Neuronal stem cell (in vitro differentiated cells): ENCODE results near the gene DUSP2.
A peak's percentile ranks its signal among the peaks of the same experiment; 100 is the strongest.

Experiments
- DNase-seq: peaks from one replicate; pipeline ENCODE4 v3.0.0-alpha.2; 2013; ENCODE audit warnings: low spot score
- H2AFZ ChIP-seq: one replicate; pipeline ENCODE4 v1.6.1; 2013; ENCODE audit warnings: mild to moderate bottlenecking, low read length, inconsistent platforms
- H2AK5ac ChIP-seq: 2 replicates; pipeline ENCODE4 v1.6.1; 2013; ENCODE audit warnings: low read depth, mild to moderate bottlenecking, inconsistent platforms, low read length, moderate library complexity, mixed read lengths
- H2BK120ac ChIP-seq: 2 replicates; pipeline ENCODE4 v1.6.1; 2013; ENCODE audit warnings: low read depth, mild to moderate bottlenecking, inconsistent platforms, low read length, moderate library complexity, mixed read lengths
- H2BK12ac ChIP-seq: one replicate; pipeline ENCODE4 v1.6.1; 2013; ENCODE audit warnings: low read length, inconsistent platforms
- H2BK15ac ChIP-seq: 2 replicates; pipeline ENCODE4 v1.6.1; 2013; ENCODE audit warnings: mild to moderate bottlenecking, low read length, inconsistent platforms, mixed read lengths
- H2BK5ac ChIP-seq: one replicate; pipeline ENCODE4 v1.6.1; 2013; ENCODE audit warnings: inconsistent platforms, mild to moderate bottlenecking, low read length, moderate library complexity
- H3K14ac ChIP-seq: one replicate; pipeline ENCODE4 v1.6.1; 2013; ENCODE audit warnings: low read length, inconsistent platforms
- H3K18ac ChIP-seq: 2 replicates; pipeline ENCODE4 v1.6.1; 2013; ENCODE audit warnings: low read length, inconsistent platforms
- H3K23ac ChIP-seq: 2 replicates; pipeline ENCODE4 v1.6.1; 2013; ENCODE audit warnings: low read depth, mild to moderate bottlenecking, mixed read lengths, low read length, inconsistent platforms; ENCODE audit not compliant: poor library complexity
- H3K27ac ChIP-seq: replicated peaks from 3 replicates; pipeline ENCODE4 v1.5.1; 2013; ENCODE audit warnings: low read length, inconsistent platforms
- H3K27me3 ChIP-seq, 3 experiments: 2 replicates each; pipeline ENCODE4 v1.6.1; 2013; ENCODE audit warnings: low read length in 3 of 3, mild to moderate bottlenecking in 2 of 3, inconsistent platforms in 1 of 3, low read depth in 1 of 3, mixed read lengths in 1 of 3, moderate library complexity in 1 of 3; ENCODE audit not compliant: control insufficient read depth in 3 of 3, insufficient read depth in 3 of 3
- H3K36me3 ChIP-seq, 2 donors: replicated peaks in 1 of 2; 2 replicates each; pipeline ENCODE4 v1.6.1; 2013; ENCODE audit warnings: low read length in 2 of 2; ENCODE audit not compliant: control insufficient read depth in 2 of 2, insufficient read depth in 2 of 2
- H3K4ac ChIP-seq: 2 replicates; pipeline ENCODE4 v1.6.1; 2013; ENCODE audit warnings: inconsistent platforms, mild to moderate bottlenecking, low read length, moderate library complexity
- H3K4me1 ChIP-seq, 2 donors: 1 replicate in 1 of 2; 2 replicates in 1 of 2; pipeline ENCODE4 v1.6.1; 2013; ENCODE audit warnings: low read length in 2 of 2, low read depth in 1 of 2; ENCODE audit not compliant: control insufficient read depth in 2 of 2, insufficient read depth in 1 of 2
- H3K4me2 ChIP-seq: one replicate; pipeline ENCODE4 v1.6.1; 2013; ENCODE audit warnings: mild to moderate bottlenecking, low read length, inconsistent platforms; ENCODE audit not compliant: insufficient read depth, poor library complexity, severe bottlenecking
- H3K4me3 ChIP-seq, 2 donors: 2 replicates each; pipeline ENCODE4 v1.5.1; 2013; ENCODE audit warnings: low read length in 2 of 2, mild to moderate bottlenecking in 2 of 2, inconsistent platforms in 1 of 2, moderate library complexity in 1 of 2
- H3K79me1 ChIP-seq: one replicate; pipeline ENCODE4 v1.6.1; 2013; ENCODE audit warnings: low read depth, mild to moderate bottlenecking, inconsistent platforms, low read length, moderate library complexity
- H3K9ac ChIP-seq: one replicate; pipeline ENCODE4 v1.6.1; 2013; ENCODE audit warnings: mild to moderate bottlenecking, low read depth, low read length, inconsistent platforms; ENCODE audit not compliant: poor library complexity
- H3K9me3 ChIP-seq, 2 donors: replicated peaks in 1 of 2; 2 replicates each; pipeline versions ENCODE3 to v1.6.1; 2013; ENCODE audit warnings: low read length in 2 of 2, mild to moderate bottlenecking in 2 of 2, inconsistent platforms in 1 of 2, low read depth in 1 of 2, mixed read lengths in 1 of 2, moderate library complexity in 1 of 2; ENCODE audit not compliant: control insufficient read depth in 2 of 2, insufficient read depth in 1 of 2
- H4K8ac ChIP-seq: one replicate; pipeline ENCODE4 v1.6.1; 2013; ENCODE audit warnings: low read depth, mild to moderate bottlenecking, inconsistent platforms, low read length, moderate library complexity
- H4K91ac ChIP-seq: one replicate; pipeline ENCODE4 v1.6.1; 2013; ENCODE audit warnings: low read length, low read depth, mild to moderate bottlenecking, inconsistent platforms; ENCODE audit not compliant: poor library complexity
- WGBS, 2 donors: extraction: QIAGEN DNeasy Blood & Tissue Kit; methylation state at CpG; one replicate each; pipeline ENCODE4 v1.1.7; 2013; ENCODE audit warnings: missing lambda C conversion rate in 2 of 2, mixed read lengths in 1 of 2; ENCODE audit not compliant: insufficient read length in 2 of 2, insufficient replicate concordance in 1 of 2; ENCODE audit errors: extremely low coverage in 2 of 2; 5-methylcytosine and 5-hydroxymethylcytosine counted together

The DUSP2 gene

GRCh38 chr2:96114546-96114902 lies 30.7 kb downstream of the DUSP2 start:
- peaks cover 7% of the 10 kb centered on the region for H3K79me1 ChIP-seq
- no CpG with 5 or more reads among the region's 13 CpGs for WGBS, 2 donors
- peaks cover 11 to 14% of the 10 kb centered on the region in 2 donors for H3K9me3 ChIP-seq
- H3K36me3 ChIP-seq: no peaks in the 10 kb centered on the region
- H3K18ac ChIP-seq: no peak overlapping the region
- no peak overlapping the region for H3K23ac ChIP-seq
- H3K9ac ChIP-seq: no peak overlapping the region
- peak overlapping the region; percentile 43 for H2BK120ac ChIP-seq
- no peak overlapping the region for H3K4me3 ChIP-seq
- no peak overlapping the region for H4K8ac ChIP-seq
- no peak overlapping the region for H3K14ac ChIP-seq
- DNase-seq: no peak
- no peak overlapping the region for H2AFZ ChIP-seq
- H2BK15ac ChIP-seq: no peak overlapping the region
- H3K4me2 ChIP-seq: no peak overlapping the region
- H2BK12ac ChIP-seq: no peak overlapping the region
- no peak overlapping the region for H3K27ac ChIP-seq
- H2AK5ac ChIP-seq: peak overlapping the region; percentile 95
- peak overlapping the region; percentile 73 for H2BK5ac ChIP-seq
- H3K4me1 ChIP-seq: peaks cover 6% of the 10 kb centered on the region in 2 donors
- peak overlapping the region; percentile 32 for H3K4ac ChIP-seq
- peaks cover 2 to 64% (median 17%) of the 10 kb centered on the region in 3 experiments for H3K27me3 ChIP-seq
- no peak overlapping the region for H4K91ac ChIP-seq

GRCh38 chr2:96113951-96114350 lies 31.3 kb downstream of the DUSP2 start:
- Histone ChIP-seq H3K4me2 (no peak overlapping the region), H3K14ac (no peak overlapping the region), H3K79me1 (peaks cover 7% of the 10 kb centered on the region), H3K9me3 (peaks cover 11 to 14% of the 10 kb centered on the region in 2 donors), H2BK15ac (no peak overlapping the region), H2BK5ac (no peak overlapping the region), H4K91ac (no peak overlapping the region), H3K4me3 (no peak overlapping the region), H3K36me3 (no peaks in the 10 kb centered on the region), H3K4me1 (peaks cover 9 to 11% of the 10 kb centered on the region in 2 donors), H2AFZ (no peak overlapping the region), H3K27ac (no peak overlapping the region), H3K9ac (no peak overlapping the region), H2BK12ac (no peak overlapping the region), H3K4ac (no peak overlapping the region), H3K18ac (peak overlapping the region; percentile 45), H3K23ac (no peak overlapping the region), H2BK120ac (no peak overlapping the region), H2AK5ac (no peak overlapping the region), H3K27me3 (peaks cover 2 to 59% (median 17%) of the 10 kb centered on the region in 3 experiments), H4K8ac (no peak overlapping the region)
- no CpG with 5 or more reads among the region's 17 CpGs for WGBS, 2 donors
- DNase-seq: no peak

GRCh38 chr2:96113367-96113677 lies 31.9 kb downstream of the DUSP2 start:
- H3K9me3 ChIP-seq: peaks cover 11 to 14% of the 10 kb centered on the region in 2 donors
- H4K91ac ChIP-seq: no peak overlapping the region
- no peak overlapping the region for H2BK5ac ChIP-seq
- no CpG with 5 or more reads among the region's 7 CpGs for WGBS, 2 donors
- H2BK120ac ChIP-seq: no peak overlapping the region
- no peak overlapping the region for H3K4me2 ChIP-seq
- no peak overlapping the region for H4K8ac ChIP-seq
- no peak for DNase-seq
- H3K4ac ChIP-seq: no peak overlapping the region
- no peak overlapping the region for H3K18ac ChIP-seq
- H2BK15ac ChIP-seq: no peak overlapping the region
- no peak overlapping the region for H3K9ac ChIP-seq
- peaks cover 7% of the 10 kb centered on the region for H3K79me1 ChIP-seq
- H2AFZ ChIP-seq: no peak overlapping the region
- no peak overlapping the region for H3K14ac ChIP-seq
- H3K27me3 ChIP-seq: peaks cover 2 to 52% (median 17%) of the 10 kb centered on the region in 3 experiments
- peaks cover 15 to 18% of the 10 kb centered on the region in 2 donors for H3K4me1 ChIP-seq
- H3K36me3 ChIP-seq: no peaks in the 10 kb centered on the region
- H3K27ac ChIP-seq: no peak overlapping the region
- H2BK12ac ChIP-seq: no peak overlapping the region
- no peak overlapping the region for H3K4me3 ChIP-seq
- H3K23ac ChIP-seq: no peak overlapping the region
- no peak overlapping the region for H2AK5ac ChIP-seq

GRCh38 chr2:96112501-96113366 lies 32.5 kb downstream of the DUSP2 start:
- H2BK12ac ChIP-seq: no peak overlapping the region
- H2BK120ac ChIP-seq: no peak overlapping the region
- no peak overlapping the region for H2AFZ ChIP-seq
- peaks cover 2 to 46% (median 13%) of the 10 kb centered on the region in 3 experiments for H3K27me3 ChIP-seq
- H2BK15ac ChIP-seq: no peak overlapping the region
- peak overlapping the region; percentile 1 for H2AK5ac ChIP-seq
- no peak overlapping the region for H3K4me2 ChIP-seq
- H4K91ac ChIP-seq: no peak overlapping the region
- H3K4me3 ChIP-seq: no peak overlapping the region
- H3K9me3 ChIP-seq: peaks cover 11 to 14% of the 10 kb centered on the region in 2 donors
- no peak overlapping the region for H3K14ac ChIP-seq
- H3K4me1 ChIP-seq: peaks cover 18 to 23% of the 10 kb centered on the region in 2 donors
- no CpG with 5 or more reads among the region's 9 CpGs for WGBS, 2 donors
- H3K4ac ChIP-seq: no peak overlapping the region
- no peak for DNase-seq
- no peak overlapping the region for H4K8ac ChIP-seq
- H3K36me3 ChIP-seq: no peaks in the 10 kb centered on the region
- H3K79me1 ChIP-seq: peaks cover 7% of the 10 kb centered on the region
- peak overlapping the region; percentile 11 for H3K18ac ChIP-seq
- H2BK5ac ChIP-seq: no peak overlapping the region
- no peak overlapping the region for H3K23ac ChIP-seq
- no peak overlapping the region for H3K27ac ChIP-seq
- H3K9ac ChIP-seq: no peak overlapping the region
